ENCODE measurements around the gene TTBK2.
A peak's percentile ranks its signal among the peaks of the same experiment; 100 is the strongest.

Gene TTBK2

DNA sequence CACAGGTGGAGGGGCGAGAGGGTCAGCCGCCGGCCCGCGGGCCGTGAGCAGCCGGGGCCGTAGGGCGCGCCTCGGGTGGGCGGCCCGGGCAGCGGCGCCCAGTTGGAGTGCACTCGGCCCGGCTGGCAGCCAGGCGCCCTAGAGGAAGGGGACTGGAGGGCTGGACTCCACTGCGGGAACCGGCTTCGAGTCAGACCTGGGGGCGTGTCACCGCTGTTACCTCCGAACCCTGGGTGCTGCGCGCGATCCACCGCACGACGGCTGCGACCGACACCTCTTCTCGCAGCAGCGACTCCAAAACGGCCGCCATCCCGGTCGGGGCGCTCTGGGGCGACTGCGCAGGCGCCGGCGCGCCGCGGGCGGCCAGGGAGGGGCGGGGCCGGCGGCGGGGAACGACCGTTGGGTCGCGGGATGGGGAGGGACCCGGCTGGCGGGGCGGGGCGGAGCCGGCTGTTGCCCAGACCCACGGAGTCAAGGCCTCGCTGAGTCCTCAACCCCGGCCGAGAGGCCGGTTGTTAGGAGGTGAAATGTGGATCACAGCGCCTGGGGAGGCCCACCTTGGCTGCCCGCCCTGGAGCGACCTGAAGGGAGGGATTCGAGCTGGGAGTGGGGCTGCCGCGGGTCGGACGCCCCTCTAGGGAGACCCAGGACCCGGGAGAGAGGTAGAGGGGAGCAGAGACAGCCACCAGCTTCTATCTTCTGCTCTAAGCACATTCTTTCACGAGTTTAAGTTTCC lies 183.6 kb downstream of the TTBK2 start, which contains the start of gene CDAN1:
TSS of gene CDAN1 (minus strand) at position 336 of the 736 bp plus-strand sequence. CDS start at position 310, 26 bp downstream.
- H3K4me3 ChIP-seq (replicated peaks; ENCODE audit: low read depth, low read length): peak within 1 kb of the TSS; percentile 59
- TF ChIP-seq, protein P1, sequence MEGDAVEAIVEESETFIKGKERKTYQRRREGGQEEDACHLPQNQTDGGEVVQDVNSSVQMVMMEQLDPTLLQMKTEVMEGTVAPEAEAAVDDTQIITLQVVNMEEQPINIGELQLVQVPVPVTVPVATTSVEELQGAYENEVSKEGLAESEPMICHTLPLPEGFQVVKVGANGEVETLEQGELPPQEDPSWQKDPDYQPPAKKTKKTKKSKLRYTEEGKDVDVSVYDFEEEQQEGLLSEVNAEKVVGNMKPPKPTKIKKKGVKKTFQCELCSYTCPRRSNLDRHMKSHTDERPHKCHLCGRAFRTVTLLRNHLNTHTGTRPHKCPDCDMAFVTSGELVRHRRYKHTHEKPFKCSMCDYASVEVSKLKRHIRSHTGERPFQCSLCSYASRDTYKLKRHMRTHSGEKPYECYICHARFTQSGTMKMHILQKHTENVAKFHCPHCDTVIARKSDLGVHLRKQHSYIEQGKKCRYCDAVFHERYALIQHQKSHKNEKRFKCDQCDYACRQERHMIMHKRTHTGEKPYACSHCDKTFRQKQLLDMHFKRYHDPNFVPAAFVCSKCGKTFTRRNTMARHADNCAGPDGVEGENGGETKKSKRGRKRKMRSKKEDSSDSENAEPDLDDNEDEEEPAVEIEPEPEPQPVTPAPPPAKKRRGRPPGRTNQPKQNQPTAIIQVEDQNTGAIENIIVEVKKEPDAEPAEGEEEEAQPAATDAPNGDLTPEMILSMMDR (IDR thresholded peaks at IDR 0.05; ENCODE audit: low read depth, low read length, missing control alignments): no peak
- peak; percentile 22 for DNase-seq (ENCODE audit: extremely low read depth, low read depth)

DNA sequence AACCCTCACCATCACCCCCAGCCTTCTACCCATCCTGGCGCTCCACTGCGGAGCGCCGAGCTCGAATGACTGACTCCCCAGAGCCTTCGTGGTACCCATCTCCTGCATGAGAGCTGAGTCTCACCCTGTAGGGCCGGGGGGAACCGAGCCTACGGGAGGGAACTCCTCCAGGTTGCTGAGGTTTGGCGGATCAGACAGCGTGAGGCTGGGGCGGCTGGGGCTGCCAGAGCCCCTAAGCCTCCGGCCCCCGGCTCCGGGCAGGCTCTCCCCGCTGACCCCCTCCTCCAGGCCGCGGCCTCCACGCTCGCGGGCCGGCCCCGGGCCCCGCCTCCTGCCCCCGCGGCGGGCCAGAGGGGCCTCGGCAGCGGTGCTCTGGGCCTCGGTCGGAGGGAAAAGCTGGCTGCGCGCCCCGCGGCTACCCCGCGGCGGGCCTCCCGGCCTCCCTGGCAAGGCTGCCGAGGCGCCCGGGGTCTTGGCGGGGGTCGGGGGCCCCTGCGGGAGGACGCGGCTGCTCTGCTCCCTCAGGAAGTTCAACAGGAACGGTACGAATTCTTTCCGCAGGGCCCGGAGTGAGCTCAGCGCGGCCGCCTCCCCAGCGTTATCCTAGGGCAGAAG lies 184.3 kb downstream of the TTBK2 start:
- TF ChIP-seq, protein P1 (IDR thresholded peaks at IDR 0.05; ENCODE audit: low read depth, low read length, missing control alignments): no peak
- H3K4me3 ChIP-seq (replicated peaks; ENCODE audit: low read depth, low read length): peak overlapping the region; percentile 59
- no peak for DNase-seq (ENCODE audit: extremely low read depth, low read depth)

DNA sequence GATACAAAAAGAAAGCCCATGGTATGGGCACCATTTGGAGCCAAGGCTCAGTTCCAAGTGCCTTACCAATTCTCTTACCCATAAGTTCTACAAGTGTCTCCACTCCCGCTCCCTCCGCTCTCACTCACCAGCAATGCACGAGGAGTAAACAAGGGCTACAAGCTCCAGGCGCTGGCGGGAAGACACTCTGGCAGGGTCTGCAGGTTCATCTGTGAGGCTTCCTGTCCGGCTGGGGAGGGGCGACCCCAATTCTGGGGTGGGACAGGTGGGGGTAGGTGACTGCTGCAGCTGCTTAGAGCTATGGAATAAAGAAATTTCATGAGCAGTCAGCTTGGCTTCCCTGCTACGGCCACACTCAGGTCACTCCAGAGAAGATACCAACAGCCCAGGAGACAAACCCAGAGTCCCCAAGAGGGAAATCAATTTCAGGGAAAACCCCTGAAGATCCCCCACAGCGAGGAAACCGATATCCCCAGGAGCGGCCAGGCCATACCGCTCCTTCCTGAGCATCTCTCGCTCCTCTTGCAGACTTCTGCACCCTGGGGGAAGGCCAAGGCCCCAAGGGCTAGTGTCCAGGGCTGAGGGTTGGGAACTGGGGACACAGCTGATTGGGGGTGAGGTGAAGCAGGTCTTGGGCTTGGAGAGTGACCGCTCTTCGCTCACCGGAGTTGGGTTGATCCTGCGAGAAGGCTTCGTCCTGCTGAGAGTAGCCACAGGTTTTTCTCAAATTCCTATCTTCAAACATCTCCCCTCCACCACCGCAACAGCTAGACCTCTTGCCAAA lies 185.0 kb downstream of the TTBK2 start:
- TF ChIP-seq, protein P1 (IDR thresholded peaks at IDR 0.05; ENCODE audit: low read depth, low read length, missing control alignments): no peak
- peak overlapping the region; percentile 59 for H3K4me3 ChIP-seq (replicated peaks; ENCODE audit: low read depth, low read length)
- DNase-seq (ENCODE audit: extremely low read depth, low read depth): no peak

DNA sequence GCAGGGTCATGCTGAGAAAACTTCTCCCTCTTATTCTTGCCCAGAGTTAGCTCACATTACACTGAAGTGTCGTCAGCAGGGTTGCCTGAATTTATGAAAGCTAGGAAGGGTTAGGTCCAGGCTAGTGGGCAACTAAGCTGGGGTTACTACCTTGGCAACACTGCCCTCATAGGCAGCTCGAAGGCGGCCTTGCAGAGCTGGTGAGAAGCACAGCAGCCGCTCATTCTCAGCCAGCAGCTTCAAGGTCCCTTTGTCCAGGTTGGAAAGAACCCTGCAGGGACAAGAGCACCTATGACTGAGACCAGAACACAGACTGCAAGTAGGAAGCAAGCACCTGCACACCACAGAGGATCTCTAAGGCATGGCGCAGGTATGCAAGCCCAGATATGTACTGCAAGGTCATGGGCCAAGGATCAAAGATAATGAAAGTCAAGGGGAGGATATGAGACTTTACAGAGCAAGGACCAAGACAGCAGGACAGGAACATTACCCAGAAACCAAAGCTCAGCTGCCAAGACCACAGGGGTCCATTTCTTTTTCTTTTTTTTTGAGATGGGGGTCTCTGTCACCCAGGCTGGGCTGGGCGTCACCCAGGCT lies 186.4 kb downstream of the TTBK2 start:
- no peak for DNase-seq (ENCODE audit: extremely low read depth, low read depth)
- TF ChIP-seq, protein P1 (IDR thresholded peaks at IDR 0.05; ENCODE audit: low read depth, low read length, missing control alignments): no peak
- no peak overlapping the region for H3K4me3 ChIP-seq (replicated peaks; ENCODE audit: low read depth, low read length)

DNA sequence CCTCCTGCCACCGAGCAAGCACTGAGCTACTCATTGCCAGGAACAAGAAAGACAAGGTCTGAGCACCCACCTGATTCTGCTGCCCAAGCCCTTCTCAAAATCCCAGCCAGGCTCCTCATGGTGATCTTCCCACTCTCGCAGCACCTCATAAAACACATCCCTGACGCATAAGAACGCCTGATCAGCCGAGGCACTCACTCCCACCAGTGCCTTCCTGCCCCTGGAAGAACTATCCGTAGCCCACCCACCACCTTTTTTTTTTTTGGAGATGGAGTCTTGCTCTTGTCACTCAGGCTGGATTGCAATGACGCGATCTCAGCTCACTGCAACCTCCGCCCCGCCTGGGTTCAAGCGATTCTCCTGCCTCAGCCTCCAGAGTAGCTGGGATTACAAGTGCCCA lies 187.6 kb downstream of the TTBK2 start:
- TF ChIP-seq, protein P1 (IDR thresholded peaks at IDR 0.05; ENCODE audit: low read depth, low read length, missing control alignments): no peak
- H3K4me3 ChIP-seq (replicated peaks; ENCODE audit: low read depth, low read length): no peak overlapping the region
- no peak for DNase-seq (ENCODE audit: extremely low read depth, low read depth)

DNA sequence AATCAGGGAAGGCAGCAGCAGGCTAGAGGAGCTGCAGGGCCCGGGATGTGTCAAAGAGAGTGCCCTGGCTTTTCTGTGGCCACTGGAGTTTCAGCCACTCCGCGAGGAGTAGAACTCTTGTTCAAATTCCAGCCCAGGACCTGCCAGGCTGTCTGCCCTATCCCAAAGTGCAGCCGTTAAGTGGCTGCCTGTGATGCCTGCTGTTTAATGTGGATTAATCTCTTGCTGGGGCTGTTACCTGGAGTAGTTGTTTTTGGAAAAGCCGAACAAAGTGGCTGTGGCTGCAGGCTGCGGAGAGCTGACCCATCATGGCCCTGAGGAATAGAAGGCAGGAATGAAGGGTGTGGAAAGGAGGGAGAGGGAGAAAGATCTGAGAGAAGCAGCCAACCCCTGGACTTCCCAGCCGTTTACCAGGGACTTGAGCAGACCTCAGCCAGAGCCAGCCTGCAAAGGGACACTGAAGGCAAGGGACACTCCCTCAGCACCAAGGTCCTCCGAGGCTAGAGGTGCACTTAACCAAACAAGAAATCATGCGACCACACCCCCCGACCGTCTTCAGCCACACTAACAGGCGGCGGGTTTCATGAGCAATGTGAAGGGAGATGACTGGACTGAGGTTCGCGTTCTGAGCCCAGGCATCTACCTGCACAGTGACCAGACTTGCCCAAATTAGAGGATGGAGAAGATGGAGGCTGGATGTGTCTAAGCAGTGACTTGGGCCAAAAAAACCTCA lies 188.3 kb downstream of the TTBK2 start:
- TF ChIP-seq, protein P1 (IDR thresholded peaks at IDR 0.05; ENCODE audit: low read depth, low read length, missing control alignments): no peak
- H3K4me3 ChIP-seq (replicated peaks; ENCODE audit: low read depth, low read length): no peak overlapping the region
- DNase-seq (ENCODE audit: extremely low read depth, low read depth): no peak

All from HFF-Myc (cell line).